H54 (cell line): ENCODE data around the gene UBA1.
A peak's percentile ranks its signal among the peaks of the same experiment; 100 is the strongest.

Experiments used
- DNase-seq: peaks from one replicate; pipeline ENCODE4 v3.0.0; 2011; ENCODE audit warnings: low spot score, mixed read lengths; ENCODE audit not compliant: insufficient read length
- FAIRE-seq: peaks from 3 replicates; lab custom pipeline; 2011; peaks lifted over from hg19 to GRCh38; lab: Jason Lieb, UNC
- POLR2A ChIP-seq: IDR thresholded peaks from 2 replicates; pipeline ENCODE4 v1.6.1; 2011; ENCODE audit warnings: low read depth, mild to moderate bottlenecking, low read length

Gene UBA1

DNA sequence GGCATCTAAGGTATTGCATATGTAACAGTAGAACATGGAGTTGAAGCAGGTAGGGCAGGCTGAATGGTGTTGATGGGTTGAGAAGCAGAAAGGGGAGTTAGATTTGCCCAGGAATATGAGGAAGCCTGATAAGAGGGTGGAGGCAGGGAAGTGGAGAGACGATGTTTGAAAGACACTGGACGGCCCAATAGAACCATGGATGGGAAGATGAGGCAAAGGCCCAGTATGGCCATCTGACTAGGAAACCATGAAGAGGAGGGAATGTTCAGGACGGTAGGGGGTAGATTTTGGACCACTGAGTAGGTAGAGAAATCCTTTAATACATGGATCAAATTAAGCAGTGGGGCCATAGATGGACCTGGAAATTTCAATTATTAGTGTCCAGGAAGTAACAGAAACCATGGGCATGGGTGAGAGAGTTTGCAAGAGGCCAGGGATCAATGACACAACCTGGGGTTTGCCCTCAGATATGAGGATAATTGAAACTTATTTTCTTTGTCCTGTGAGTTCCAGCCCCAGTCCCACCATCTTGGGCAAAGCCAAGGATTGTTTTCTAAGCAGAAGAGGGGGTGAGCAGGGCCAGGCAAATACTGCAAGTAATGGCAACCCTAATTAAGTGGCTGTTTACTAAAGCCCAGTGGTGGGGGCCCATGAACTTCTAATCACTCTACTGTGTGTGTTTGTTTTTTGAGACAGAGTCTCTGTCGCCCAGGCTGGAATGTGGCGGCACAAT, 36.7 kb downstream of the UBA1 start:
- no peak for FAIRE-seq
- TF ChIP-seq POLR2A = no peak
- DNase-seq = no peak

DNA sequence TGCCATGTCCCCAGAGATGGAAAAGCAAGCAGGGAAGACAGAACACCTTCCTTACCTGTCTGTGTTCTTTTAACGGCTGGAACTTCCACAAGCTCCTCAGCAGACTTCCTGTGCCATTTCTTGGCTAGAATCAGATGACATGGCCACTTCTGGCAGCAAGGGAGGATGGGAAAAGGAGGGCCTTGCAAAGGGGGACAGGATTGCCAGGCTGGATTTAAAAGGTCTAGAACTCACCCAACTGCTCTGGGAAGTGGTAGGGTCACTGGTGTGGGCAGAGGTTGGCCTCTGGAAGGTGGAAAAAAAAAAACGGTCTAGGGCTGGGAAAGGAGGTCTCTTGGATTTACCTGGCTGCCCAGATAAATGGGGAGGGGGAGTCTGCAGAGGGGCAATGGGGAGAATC, 37.5 kb downstream of the UBA1 start:
- FAIRE-seq (no peak), DNase-seq (no peak)
- TF ChIP-seq POLR2A = no peak

DNA sequence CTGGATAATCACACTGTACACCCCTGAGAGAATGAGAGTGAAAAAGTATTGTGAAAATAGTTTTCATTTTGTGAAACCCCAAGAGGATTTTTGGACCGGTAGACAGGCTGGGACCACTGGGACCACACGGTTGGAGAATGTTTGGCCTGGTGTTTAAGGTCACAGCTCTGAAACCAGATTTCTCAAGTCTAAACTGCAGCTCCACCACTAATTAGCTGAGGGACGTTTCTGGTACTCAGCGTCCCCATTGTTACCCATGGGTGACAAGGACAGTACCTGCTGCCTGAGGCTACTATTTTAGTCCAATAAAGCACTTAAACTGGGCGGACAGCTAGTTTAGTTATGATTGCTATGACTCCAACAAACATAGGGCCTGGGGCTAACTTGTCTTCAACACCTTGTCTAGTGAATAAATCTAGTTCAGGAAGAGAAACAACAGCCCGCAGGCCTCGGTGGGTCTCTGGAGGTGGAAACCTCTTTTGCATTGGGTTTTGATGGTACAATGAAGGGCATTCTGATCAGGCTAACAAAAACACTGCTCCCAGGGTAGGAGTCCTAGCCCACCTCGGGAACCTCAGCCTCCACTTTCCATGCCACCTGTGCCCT, 38.7 kb downstream of the UBA1 start:
- no peak for DNase-seq
- TF ChIP-seq POLR2A = no peak
- FAIRE-seq = no peak

DNA sequence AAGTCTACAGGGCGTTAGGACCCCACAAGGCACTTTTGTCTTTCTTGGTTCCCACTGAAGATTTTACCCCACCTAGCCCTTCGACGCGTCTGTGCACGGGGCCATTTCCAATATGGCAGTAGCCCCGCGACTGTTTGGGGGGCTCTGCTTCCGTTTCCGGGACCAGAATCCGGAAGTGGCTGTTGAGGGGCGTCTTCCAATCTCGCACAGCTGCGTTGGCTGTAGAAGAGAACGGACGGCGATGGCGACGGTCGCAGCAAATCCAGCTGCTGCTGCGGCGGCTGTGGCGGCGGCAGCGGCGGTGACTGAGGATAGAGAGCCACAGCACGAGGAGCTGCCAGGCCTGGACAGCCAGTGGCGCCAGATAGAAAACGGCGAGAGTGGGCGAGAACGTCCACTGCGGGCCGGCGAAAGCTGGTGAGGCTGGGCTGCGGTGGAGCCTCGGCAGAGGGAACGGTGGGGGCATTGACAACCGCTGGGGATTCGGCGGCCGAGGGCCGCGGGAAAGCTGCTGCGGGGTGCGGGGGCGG, 39.2 kb downstream of the UBA1 start, which contains the start of gene USP11:
TSS of gene USP11 (plus strand) at position 207 of the 530 bp plus-strand sequence. CDS start at position 242, 35 bp downstream.
- DNase-seq (no peak), FAIRE-seq (no peak)
- peak; percentile 75 for TF ChIP-seq POLR2A

DNA sequence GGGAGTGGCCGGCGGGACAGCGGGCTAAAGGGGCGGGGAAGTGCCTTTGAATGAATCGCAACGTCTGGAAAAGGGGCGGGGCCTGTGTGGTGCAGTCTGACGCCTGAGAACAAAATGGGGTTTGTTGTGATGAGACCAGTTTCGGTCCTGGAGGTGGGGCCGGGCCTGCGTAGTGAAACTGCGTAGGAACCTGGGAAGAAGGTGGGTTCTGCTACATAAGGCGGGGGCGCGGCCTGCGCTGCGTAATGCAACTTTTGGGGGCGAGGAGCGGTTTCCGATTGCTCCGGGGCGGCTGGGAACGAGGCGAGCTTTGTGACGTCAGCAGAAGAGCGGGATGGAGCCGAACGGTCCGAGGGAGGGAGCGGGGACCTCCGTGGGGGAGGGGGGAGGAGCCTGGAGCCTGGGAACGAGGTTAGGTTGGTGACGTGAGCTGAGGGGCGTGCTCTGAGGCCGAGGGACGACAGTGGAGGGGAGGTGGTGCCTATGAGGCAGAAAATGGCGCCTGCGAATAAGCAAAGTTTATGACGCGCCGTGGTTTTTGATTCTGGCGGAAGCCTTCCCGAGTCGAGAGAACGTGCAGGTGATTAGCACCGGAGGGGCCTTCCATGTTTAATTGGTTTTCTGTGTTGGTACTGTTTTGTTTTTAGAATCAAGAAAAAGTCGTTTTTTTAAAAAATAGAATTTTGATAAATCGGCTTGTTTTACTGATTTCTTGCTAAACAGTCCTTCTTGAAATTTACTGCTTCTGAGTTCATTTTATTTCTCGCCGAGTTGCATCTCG, 39.9 kb downstream of the UBA1 start:
- no peak for FAIRE-seq
- TF ChIP-seq POLR2A = no peak
- DNase-seq = peak; percentile 47

DNA sequence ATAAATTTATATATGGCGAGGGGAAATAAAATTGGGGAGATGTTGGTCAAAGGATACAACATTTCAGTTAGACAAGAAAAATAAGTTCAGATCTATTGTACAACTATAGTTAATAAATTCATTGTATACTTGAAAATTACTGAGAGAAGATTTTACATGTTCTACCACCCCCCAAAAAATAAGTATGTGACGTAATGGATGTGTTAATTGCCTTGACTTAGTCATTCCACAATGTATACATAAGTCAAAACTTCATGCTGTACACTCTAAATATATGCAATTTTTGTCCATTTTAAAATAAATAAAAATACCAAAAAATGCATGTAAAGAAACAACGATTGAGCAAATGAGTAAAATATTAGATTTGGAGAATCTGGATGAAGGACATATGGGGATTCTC, 41.0 kb downstream of the UBA1 start:
- no peak for TF ChIP-seq POLR2A
- FAIRE-seq (no peak), DNase-seq (no peak)

DNA sequence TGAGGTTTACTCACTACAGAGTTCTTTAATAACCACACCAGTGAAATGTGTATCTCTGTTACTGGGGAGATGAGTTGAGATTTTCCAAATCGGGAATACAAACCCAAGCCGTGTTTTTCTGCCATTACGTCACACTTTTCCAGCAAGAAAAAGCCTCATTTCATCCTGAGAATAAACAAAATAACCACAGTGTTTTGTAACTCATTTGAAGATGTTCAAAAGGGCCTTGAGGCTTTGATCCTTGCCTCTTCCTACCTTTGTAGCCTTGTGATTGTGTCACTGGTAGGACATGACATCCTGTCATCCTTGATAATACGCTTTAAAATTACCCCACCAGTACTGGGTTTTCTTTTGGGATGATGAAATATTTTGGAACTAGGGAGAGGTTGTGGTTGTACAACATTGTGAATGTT, 42.1 kb downstream of the UBA1 start:
- DNase-seq (no peak), FAIRE-seq (no peak)
- TF ChIP-seq POLR2A = no peak

DNA sequence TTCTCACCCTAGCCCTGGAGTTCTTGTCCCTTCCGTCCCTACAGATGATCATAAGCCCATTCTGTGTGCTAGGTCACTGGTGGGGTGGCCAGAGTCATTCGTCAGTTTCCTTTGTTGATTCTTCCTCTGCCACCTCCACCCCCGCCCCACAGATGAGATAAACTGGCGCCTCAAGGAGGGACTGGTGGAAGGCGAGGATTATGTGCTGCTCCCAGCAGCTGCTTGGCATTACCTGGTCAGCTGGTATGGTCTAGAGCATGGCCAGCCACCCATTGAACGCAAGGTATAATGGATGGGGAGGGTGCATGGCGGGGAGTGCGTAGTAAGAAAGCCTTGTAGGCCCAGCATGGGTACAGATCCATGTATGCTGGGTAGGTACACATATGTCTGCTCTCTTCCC, 45.6 kb downstream of the UBA1 start:
- no peak for DNase-seq
- FAIRE-seq = no peak
- TF ChIP-seq POLR2A = no peak

DNA sequence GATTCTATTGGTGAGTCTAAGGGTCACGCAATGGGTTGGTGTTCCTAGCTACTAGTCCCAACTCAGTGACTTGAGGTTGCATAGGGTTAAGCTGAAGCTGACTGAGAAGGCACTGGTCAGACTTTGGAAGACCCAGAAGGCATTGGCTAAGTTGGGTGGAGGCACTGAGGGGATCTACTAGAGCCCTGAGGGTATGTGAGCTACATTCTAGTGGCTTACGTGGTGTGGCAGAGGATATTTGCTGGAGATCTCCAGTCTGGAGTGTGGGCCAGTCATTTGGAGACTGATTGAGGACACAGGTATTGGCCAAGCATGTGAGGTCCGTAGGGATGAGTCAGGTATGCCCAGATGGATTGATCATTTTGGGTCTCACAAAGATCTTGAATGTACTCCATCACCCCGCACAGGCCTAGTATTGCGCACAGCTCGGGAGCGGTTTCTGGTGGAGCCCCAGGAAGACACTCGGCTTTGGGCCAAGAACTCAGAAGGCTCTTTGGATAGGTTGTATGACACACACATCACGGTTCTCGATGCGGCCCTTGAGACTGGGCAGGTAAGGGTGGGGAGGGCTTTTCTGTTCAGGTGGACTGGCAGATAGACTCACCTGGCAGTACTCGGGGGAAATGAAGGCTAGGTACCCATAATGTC, 46.4 kb downstream of the UBA1 start:
- no peak for FAIRE-seq
- DNase-seq = no peak
- no peak for TF ChIP-seq POLR2A

DNA sequence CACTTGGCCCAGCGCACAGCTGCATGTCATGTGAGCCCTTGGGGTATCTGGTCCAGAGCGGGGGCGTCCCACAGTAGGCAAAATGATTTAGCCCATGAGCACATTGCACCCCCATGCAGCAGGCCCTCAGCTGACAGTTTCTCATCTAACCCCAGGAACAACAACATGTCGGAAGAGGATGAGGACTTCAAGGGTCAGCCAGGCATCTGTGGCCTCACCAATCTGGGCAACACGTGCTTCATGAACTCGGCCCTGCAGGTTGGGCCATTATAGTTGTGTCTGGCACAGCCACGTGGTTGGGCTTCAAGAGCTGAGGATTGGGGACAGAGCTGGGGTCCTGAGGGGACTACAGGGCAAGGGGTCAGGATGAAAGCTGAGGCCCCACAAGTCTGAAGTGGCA, 47.0 kb downstream of the UBA1 start:
- FAIRE-seq (no peak), DNase-seq (no peak)
- no peak for TF ChIP-seq POLR2A

DNA sequence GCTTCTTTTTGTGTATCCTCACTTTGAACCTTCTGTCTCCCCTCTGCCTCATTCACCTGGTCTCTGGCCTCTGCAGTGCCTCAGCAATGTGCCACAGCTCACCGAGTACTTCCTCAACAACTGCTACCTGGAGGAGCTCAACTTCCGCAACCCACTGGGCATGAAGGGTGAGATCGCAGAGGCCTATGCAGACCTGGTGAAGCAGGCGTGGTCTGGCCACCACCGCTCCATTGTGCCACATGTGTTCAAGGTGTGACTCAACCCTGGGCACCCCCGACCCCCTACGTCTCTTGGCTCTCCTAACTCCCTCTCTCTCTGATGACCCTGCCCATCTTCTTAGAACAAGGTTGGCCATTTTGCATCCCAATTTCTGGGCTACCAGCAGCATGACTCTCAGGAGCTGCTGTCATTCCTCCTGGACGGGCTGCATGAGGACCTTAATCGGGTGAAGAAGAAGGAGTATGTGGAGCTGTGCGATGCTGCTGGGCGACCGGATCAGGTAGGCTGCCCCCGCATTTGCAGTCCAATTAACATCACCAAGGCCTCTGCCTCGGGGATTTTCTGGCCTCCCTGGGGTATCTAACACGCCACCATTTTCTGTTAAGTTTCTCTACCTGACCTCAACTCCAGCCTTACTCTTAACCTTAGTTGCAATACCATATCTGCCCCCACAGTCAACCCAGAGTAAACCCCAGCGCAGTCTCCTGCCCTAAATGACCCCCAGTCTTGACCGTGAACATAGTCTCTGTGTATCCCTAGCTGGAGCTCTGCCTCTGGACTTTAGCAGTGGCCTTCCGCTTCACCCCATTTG, 47.8 kb downstream of the UBA1 start:
- FAIRE-seq (no peak), DNase-seq (no peak)
- TF ChIP-seq POLR2A = no peak

DNA sequence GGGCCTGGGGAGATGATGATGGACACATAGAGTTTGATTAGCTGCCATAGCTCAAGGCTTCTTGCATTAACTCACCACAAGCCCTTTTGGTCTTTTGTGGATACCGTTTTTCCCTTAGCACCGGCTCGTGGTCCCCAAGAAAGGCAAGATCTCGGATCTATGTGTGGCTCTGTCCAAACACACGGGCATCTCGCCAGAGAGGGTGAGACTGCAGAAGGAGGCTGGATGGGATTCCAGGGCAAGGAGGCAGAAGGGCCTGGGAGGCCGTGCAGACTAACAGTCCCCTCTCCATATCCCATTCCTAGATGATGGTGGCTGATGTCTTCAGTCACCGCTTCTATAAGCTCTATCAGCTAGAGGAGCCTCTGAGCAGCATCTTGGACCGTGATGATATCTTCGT, 48.7 kb downstream of the UBA1 start:
- TF ChIP-seq POLR2A = no peak
- FAIRE-seq (no peak), DNase-seq (no peak)

DNA sequence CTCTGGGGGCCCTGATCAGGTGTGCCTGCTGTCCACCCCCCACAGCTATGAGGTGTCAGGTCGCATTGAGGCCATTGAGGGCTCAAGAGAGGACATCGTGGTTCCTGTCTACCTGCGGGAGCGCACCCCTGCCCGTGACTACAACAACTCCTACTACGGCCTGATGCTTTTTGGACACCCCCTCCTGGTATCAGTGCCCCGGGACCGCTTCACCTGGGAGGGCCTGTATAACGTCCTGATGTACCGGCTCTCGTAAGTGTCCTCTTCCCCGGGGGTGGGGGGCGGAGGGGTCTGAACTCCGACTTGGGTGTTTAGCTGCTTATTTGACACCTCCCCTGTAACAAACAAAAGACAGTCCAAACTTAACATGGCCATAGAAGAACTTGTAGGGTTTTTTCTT, 49.7 kb downstream of the UBA1 start:
- TF ChIP-seq POLR2A = no peak
- FAIRE-seq (no peak), DNase-seq (no peak)
